GM19328 (cell line): Measurements from ENCODE around the gene NTN1.
"Not testable (repeated sequence)": the region's sequence is repeated elsewhere in the genome, so short reads cannot be mapped to it uniquely, and the experiment has no call there.

Source experiments
- ATAC-seq: cut with Tn5 transposase; IDR thresholded peaks from one replicate; pipeline ENCODE4 v1.9.1; 2021; ENCODE audit warnings: mild to moderate bottlenecking, moderate library complexity; ENCODE audit not compliant: unreplicated experiment

NTN1 gene

GRCh38 chr17:9080296-9080914 is 59.1 kb downstream of the NTN1 start:
- ATAC-seq = no peak

GRCh38 chr17:9080983-9081382 is 59.7 kb downstream of the NTN1 start:
- no peak for ATAC-seq

DNA sequence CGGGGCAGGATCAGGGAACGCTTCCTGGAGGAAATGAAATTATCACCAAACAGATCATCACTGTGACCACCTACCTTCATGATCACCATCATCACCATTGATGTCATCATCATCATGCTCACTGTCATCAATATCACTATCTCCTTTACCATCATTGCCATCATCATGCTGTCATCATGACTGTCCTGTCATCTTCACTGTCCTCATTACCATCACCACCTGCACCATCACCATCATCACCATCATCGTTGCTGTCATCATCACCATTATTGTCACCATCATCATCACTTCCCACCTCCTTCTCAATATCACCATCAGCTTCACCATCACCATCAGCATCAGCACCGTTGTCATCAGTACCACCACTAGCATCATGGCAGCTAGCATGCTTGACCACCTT is 65.3 kb downstream of the NTN1 start:
- no peak for ATAC-seq

GRCh38 chr17:9087921-9088320 is 66.6 kb downstream of the NTN1 start:
- no peak for ATAC-seq

GRCh38 chr17:9090641-9091096 is 69.4 kb downstream of the NTN1 start:
- no peak for ATAC-seq

DNA sequence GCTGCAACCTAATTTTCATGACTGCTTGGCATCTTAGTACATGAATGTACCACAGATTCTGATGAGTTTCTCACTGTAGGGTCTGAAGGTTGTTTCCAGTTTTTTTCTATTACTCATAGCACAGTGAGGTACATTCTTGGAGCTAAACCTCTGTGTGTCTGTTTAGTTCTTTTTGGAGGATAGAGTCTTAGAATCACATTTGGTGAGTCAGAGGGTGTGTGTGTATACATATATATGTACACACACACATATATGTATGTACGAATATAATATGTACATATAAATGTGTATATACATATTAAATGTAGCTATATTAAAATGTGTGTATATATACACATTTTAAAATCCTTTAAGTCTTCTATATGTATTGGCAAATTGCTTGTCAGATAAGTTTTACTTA is 72.9 kb downstream of the NTN1 start:
- no peak for ATAC-seq

GRCh38 chr17:9095390-9095789 is 74.1 kb downstream of the NTN1 start:
- no peak for ATAC-seq

DNA sequence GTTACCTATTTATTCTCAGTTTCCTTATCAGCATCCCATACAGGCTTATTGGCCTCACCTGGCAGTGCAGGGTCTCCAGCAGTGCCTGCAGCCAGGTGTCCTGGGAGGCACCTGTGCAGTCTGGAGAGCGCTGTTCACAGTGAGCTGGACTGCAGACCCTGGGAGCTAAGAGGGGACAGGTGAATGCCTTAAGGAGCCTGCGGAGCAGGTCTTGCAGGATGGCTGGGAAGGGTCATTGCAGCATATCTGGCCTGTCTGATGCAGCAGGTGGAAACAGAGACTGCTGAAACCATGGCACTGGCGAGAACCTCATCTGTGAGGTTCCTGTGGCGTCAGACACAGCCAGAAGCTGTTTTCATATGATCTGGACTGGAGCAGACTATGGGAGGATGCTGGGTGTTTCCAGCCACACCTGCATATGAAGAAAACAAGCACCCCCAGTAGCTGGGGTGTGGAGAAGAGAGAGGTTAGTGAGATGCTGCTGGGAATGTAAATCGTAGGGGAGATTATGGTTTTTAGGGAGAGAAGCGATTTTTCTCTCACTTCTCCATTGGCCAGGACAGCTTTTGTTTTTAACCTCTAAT is 77.0 kb downstream of the NTN1 start:
- ATAC-seq = no peak

GRCh38 chr17:9101356-9101755 is 80.0 kb downstream of the NTN1 start:
- no peak for ATAC-seq

GRCh38 chr17:9103193-9103592 is 81.9 kb downstream of the NTN1 start:
- ATAC-seq = not testable (repeated sequence)

- ATAC-seq = no peak
Measured at GRCh38 chr17:9104370-9105041, 83.2 kb downstream of the NTN1 start.

DNA sequence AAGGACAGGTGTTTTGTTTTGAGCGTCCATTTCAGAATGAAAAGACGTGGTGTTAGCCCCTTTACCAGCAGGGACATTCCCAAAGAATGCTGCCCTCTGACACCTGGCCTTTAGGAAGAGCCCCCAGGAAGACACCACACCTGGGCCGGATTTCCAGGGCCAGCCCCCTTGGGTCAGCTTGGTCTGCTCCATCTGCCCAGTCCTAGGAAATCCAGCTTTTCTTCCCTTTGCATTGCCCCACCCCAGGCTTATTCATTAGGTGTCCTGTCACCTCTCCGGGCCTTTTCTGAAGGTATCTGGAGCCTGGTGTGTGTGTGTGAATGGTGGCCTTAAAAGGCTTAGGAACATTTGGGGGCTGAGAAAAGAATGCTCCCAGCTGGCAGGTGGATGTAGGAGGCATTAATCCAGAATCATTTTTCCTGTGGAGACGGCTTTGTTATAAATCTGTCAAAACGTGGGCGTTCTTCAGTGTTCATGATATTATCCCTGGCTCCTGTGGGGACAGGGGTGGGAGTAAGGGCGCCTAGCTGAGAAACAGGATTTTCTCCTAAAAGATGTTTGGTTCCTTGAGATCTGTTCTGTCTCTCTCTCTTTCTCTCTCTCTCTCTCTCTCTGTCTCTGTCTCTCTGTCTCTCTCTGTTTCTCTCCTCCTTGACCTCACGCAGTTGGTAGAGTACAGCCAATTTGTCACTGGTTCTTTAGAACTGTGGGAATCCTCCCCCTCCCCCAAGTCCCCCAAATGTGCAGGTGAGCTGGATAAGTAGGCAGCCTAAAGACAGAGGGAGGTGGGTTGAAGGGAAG is 84.0 kb downstream of the NTN1 start:
- no peak for ATAC-seq

DNA sequence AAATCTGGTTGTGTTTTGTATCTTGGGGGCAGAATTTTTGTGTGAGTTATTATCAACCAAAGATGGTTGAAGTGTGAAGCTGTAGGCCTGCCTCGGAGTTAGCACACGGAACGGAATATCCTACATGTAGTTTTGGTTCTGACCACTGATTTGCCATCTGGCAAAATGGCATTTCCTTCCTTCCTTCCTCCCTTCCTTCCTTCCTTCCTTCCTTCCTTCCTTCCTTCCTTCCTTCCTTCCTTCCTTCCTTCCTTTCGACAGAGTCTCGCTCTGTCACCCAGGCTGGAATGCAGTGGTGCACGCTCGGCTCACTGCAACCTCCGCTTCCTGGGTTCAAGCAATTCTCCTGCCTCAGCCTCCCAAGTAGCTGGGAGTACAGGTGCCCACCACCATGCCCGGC is 85.0 kb downstream of the NTN1 start:
- ATAC-seq = not testable (repeated sequence)

GRCh38 chr17:9107527-9107926 is 86.2 kb downstream of the NTN1 start:
- ATAC-seq = no peak

DNA sequence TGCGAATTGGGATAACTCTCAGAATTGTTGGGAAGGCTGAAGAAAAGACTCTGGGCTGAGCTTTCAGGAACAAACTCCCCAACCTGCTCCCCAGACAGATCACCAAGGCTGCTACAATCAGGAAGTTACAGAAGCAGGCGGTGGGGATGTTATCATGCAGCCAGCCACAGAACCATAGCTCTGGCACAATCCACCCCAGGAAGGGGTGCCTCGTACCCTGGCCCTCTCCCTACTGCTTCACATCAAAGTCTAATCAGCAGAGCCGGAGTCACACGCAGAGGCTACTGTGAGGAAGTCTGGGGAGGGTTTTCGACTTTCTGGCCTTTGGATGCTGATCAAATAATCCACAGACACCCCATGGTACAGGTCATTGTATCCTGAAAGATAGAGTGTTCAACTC is 86.8 kb downstream of the NTN1 start:
- no peak for ATAC-seq

- ATAC-seq = no peak
Measured at GRCh38 chr17:9109933-9110332, 88.6 kb downstream of the NTN1 start.

- ATAC-seq = no peak
Measured at GRCh38 chr17:9110501-9110900, 89.2 kb downstream of the NTN1 start.

- ATAC-seq = no peak
Measured at GRCh38 chr17:9115214-9116191, 94.2 kb downstream of the NTN1 start.

DNA sequence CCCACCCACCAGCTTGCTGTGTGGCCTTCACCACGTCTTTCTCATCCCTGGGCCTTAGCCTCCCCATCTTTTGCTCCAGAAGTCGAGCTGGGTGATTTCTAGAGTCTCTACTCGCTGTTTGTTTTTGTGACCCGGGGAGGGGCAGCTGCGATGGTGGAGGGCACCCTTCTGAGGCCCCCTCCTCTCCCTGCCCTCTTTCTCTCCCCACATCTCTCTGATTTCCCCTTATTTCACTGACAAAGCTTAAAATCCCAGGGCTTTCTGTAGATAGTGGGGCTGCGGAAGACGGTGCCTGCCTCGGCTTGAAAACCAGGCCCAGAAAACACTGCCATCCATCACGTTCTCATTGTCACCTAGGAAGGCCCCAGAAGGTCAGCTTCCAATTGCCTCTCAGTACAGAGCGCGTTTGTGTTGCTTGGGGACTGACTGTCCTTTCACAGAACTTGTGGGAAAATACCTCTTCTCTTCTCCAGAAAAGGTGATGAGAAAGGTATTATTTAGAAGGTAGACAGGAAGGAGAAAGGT is 95.1 kb downstream of the NTN1 start:
- ATAC-seq = no peak
